HK-2 (cell line): ENCODE measurements around the gene RPL4.
A peak's percentile ranks its signal among the peaks of the same experiment; 100 is the strongest.
"Not testable (repeated sequence)": the region's sequence is repeated elsewhere in the genome, so short reads cannot be mapped to it uniquely, and the experiment has no call there.

Experiments
- DNase-seq: peaks from one replicate; pipeline ENCODE4 v3.0.0-alpha.2; 2018; ENCODE audit not compliant: unreplicated experiment

Gene RPL4

GRCh38 chr15:66504563-66505429, at the start of gene RPL4, which contains the start of gene ZWILCH:
RPL4 (minus strand) TSS chr15:66504855; CDS start chr15:66504790, 65 bp downstream.
ZWILCH (plus strand) TSS chr15:66505326; CDS start chr15:66505339, 13 bp downstream.
- peak; percentile 70 for DNase-seq

DNA sequence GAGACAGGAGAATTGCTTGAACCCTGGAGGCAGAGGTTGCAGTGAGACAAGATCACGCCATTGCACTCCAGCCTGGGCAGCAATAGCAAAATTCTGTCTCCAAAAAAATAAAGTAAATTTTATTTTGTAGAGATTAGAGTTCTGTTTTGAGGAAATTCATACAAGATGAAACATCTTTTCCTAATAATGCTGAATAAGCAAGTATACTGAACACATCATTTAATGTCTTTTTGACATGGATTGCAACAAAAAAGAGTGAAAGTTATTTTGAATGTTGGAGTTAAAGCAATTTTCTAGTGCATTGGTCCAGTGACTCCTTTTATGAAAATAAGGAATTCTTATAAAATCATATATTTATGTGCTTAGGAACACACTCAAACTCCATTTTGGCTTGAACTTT, 40.6 kb upstream of the RPL4 start:
- DNase-seq: no peak

GRCh38 chr15:66542896-66543295, 38.2 kb upstream of the RPL4 start:
- no peak for DNase-seq

GRCh38 chr15:66535056-66535455, 30.4 kb upstream of the RPL4 start:
- DNase-seq: no peak

DNA sequence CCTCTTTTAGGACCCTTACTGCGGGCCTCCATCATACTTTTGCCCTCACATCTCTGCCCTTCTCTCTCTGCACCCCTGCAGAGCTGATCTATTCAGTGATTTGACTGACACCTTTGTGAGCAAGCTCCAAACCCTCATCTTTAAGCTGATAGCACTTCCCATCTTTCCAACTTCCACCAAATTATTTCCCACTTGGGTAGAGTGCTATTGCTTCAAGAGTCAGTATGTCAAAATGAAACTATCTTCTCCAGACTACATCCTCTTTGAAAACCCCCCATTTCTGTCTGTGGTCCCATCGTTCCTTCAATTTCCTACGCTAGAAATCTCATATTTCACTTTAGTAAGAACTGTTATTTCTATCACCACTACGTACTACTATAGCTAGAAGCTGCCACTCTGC, 20.2 kb upstream of the RPL4 start:
- DNase-seq: no peak

- no peak for DNase-seq
These were observed 19.3 kb upstream of the RPL4 start for GRCh38 chr15:66523926-66524325.

GRCh38 chr15:66515901-66516322, 11.3 kb upstream of the RPL4 start:
- DNase-seq: no peak

DNA sequence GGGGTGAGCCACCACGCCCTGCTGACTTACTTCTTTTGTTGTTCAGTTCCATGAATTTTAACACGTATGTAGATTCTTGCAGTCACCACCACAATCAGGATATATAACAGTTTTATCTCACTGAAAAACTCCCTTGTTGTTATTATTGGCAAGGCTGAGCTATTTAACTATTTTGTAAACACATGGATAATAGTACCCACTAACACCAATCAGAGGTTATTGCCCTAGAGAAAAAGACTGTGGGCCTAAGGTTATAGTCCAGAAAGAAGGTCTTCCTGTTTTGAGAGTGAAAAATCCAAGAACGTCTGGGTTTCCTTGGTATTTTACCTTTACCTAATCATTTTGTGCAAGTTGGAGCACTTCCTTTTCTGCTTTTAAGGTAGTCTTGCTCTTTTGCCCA, 9.9 kb upstream of the RPL4 start:
- DNase-seq: no peak

- DNase-seq: no peak
These were observed 3.7 kb upstream of the RPL4 start for GRCh38 chr15:66508293-66508883.

GRCh38 chr15:66505818-66506217, 1.2 kb upstream of the RPL4 start:
- no peak for DNase-seq

GRCh38 chr15:66505430-66505811, 766 bp upstream of the RPL4 start:
- DNase-seq: no peak

DNA sequence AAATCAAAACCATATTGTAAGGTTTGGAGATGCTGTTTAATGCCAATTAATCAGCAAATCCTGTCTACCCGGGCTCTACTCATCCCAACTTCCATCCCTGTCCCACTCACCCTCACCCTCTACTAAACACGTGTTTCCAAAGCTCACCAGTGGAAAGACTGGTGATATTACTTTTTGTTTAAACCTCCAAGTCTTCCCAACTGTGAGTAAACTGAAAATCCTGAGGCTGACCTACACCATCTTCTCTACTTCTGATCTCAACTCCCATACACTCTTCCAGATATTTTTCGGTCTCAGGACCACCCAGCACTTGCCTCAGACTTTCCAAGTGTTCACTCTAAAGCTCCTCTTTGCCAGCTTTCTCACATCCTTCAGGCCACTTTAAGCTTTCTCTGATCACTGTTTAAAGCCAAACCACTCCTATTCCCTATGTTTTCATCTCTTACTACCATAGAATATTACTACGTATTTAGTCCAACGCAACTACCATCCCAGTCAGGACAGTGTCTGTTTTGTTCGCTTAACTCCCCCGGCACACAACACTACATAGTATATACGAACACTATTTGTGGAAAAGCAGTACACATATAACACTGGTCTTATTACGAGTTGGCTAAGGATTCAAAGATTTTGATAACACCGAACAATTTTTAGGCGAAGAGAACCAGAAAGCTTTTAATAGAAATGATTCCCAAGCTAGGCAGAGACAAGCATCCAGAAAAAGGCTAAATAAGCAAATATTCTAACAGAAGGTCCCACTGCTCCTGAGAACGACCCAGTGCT, 684 bp downstream of the RPL4 start:
- no peak for DNase-seq

DNA sequence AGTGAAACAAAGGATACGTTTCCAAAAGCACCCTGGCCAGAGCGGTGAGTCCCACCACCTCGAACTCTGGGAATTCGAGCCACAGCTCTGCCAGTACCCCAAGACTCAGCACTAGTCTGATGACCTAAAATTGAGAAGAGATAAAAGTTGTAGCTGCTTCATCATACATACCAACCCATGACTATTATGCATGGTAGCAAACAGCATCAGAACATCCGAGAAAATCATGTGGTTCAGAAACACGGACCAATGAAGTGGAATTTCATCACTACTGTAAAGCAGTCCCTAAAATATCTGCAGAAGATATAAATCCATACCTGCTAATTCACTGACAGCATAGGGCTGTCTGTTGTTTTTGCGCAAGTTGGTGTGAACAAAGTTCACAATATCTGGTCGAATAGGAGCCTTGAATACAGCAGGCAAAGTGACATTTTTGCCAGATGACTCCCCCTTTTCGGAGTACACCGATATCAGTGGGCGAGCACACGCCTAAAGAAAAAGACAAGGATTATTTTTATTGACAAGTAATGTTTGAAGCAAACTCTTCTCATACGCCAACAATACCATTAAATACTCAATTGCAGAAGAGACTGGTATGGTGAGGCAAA, 1.5 kb downstream of the RPL4 start:
- not testable (repeated sequence) for DNase-seq

GRCh38 chr15:66502491-66502890, 2.2 kb downstream of the RPL4 start:
- no peak for DNase-seq

GRCh38 chr15:66500346-66500745, 4.3 kb downstream of the RPL4 start:
- DNase-seq: not testable (repeated sequence)

DNA sequence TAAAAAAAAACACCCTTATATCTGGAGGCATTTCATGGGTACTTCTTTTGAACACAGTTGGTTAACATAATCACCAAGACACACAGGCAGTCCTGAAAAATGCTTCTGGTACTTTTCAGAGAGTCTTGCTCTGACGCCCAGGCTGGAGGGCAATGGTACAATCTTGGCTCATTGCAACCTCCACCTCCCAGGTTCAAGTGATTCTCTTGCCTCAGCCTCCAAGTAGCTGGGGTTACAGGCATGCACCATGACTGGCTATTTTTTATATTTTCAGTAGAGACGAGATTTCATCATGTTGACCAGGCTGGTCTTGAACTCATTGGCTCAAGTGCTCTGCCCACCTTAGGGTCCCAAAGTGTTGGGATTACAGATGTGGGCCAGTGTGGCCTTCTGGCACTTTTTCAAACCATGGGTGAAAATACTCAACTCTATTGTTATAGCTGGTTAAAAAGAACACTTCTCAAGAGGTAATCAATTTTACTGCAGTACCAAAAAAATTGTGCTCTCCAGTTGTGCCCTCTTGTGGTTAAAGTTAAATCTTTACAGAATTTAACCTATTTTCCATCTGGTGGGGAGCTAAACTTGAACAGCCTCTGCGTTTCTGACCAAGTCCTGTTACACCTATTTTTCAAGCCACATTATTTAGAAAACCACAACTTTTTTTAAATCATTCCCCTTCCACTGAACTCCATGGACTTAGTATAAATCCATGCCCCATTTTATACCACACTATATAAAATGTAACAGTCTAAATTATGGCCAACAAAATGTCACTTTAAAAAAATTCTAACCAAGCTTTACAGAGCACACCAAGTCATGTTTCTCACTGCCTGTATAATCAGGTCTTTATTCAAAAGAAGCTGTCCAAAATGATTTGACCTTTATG, 5.9 kb downstream of the RPL4 start:
- DNase-seq: no peak

- peak; percentile 92 for DNase-seq
These were observed 6.9 kb downstream of the RPL4 start, which contains the start of gene SNAPC5 for GRCh38 chr15:66497502-66498455. SNAPC5 (minus strand) TSS chr15:66497762; CDS start chr15:66497731, 31 bp downstream.

GRCh38 chr15:66496951-66497501, 7.6 kb downstream of the RPL4 start:
- no peak for DNase-seq

- DNase-seq: no peak
These were observed 10.4 kb downstream of the RPL4 start for GRCh38 chr15:66494262-66494661.
